ENCODE results near the gene CYP19A1.

The CYP19A1 gene

GRCh38 chr15:51252671-51253070 is 85.7 kb downstream of the CYP19A1 start:
- no peak for DNase-seq

GRCh38 chr15:51251556-51251955 is 86.8 kb downstream of the CYP19A1 start:
- DNase-seq: no peak

- no peak for DNase-seq
These were observed 88.0 kb downstream of the CYP19A1 start for GRCh38 chr15:51250217-51251011.

- DNase-seq: no peak
These were observed 92.8 kb downstream of the CYP19A1 start for GRCh38 chr15:51245628-51246027.

GRCh38 chr15:51244423-51244869 is 94.0 kb downstream of the CYP19A1 start:
- no peak for DNase-seq

GRCh38 chr15:51243774-51244173 is 94.6 kb downstream of the CYP19A1 start:
- DNase-seq: no peak

- DNase-seq: no peak
These were observed 98.3 kb downstream of the CYP19A1 start for GRCh38 chr15:51240066-51240465.

GRCh38 chr15:51237816-51238215 is 100.6 kb downstream of the CYP19A1 start:
- no peak for DNase-seq

- DNase-seq: no peak
These were observed 104.0 kb downstream of the CYP19A1 start for GRCh38 chr15:51234176-51234927.

- DNase-seq: no peak
These were observed 105.8 kb downstream of the CYP19A1 start for GRCh38 chr15:51232581-51232980.

- no peak for DNase-seq
These were observed 108.5 kb downstream of the CYP19A1 start for GRCh38 chr15:51229907-51230330.

GRCh38 chr15:51227940-51228732 is 110.3 kb downstream of the CYP19A1 start:
- no peak for DNase-seq

GRCh38 chr15:51226576-51227210 is 111.7 kb downstream of the CYP19A1 start:
- no peak for DNase-seq

GRCh38 chr15:51224428-51224827 is 114.0 kb downstream of the CYP19A1 start:
- no peak for DNase-seq

- no peak for DNase-seq
These were observed 114.6 kb downstream of the CYP19A1 start for GRCh38 chr15:51223771-51224229.

- DNase-seq: no peak
These were observed 120.0 kb downstream of the CYP19A1 start for GRCh38 chr15:51218299-51218938.

- DNase-seq: no peak
These were observed 125.5 kb downstream of the CYP19A1 start for GRCh38 chr15:51212909-51213308.

- DNase-seq: no peak
These were observed 126.2 kb downstream of the CYP19A1 start for GRCh38 chr15:51212239-51212638.

GRCh38 chr15:51205050-51205975 is 133.1 kb downstream of the CYP19A1 start:
- no peak for DNase-seq

- no peak for DNase-seq
These were observed 134.6 kb downstream of the CYP19A1 start for GRCh38 chr15:51203797-51204196.

GRCh38 chr15:51202783-51203182 is 135.6 kb downstream of the CYP19A1 start:
- DNase-seq: no peak

All from SHP77 treated with DMSO at 0.1 percent for 48 hours (cell line).